Neural crest cell (in vitro differentiated cells): Measurements from ENCODE around the gene AZI2. TPM values are rescaled to one million over a fixed set of nuclear protein-coding genes. Genes with fewer than 3 reads are reported as not detected.

Experiments
- DNase-seq: peaks from one replicate; pipeline ENCODE4 v3.0.0; 2021; ENCODE audit warnings: low read depth, mixed read lengths, low spot score
- H3K27ac Mint-ChIP-seq: one replicate; pipeline ENCODE4 v1.8.0; 2021; ENCODE audit warnings: mild to moderate bottlenecking, mixed read lengths; ENCODE audit not compliant: unreplicated experiment
- H3K27me3 Mint-ChIP-seq: 2 replicates; pipeline ENCODE4 v1.8.0; 2021; ENCODE audit warnings: low read depth, mild to moderate bottlenecking, mixed read lengths
- H3K36me3 Mint-ChIP-seq: 2 replicates; pipeline ENCODE4 v1.8.0; 2021; ENCODE audit warnings: low read depth, mild to moderate bottlenecking, mixed read lengths
- H3K4me1 Mint-ChIP-seq: 2 replicates; pipeline ENCODE4 v1.8.0; 2021; ENCODE audit warnings: mixed read lengths
- H3K4me3 Mint-ChIP-seq: one replicate; pipeline ENCODE4 v1.8.0; 2021; ENCODE audit warnings: mild to moderate bottlenecking, mixed read lengths
- H3K9me3 Mint-ChIP-seq: 2 replicates; pipeline ENCODE4 v1.8.0; 2021; ENCODE audit warnings: mixed read lengths
- CTCF ChIP-seq: fragments of 200-600 bp; sonication (generic); conservative IDR thresholded peaks from 2 replicates; pipeline ENCODE4 v1.5.0; 2021; ENCODE audit warnings: antibody characterized with exemption, mild to moderate bottlenecking
- long read RNA-seq: library from polyadenylated mRNA; unstranded; transcript quantifications from one replicate; pipeline ENCODE4 v2.0.0, GENCODE V29; 2020
- total RNA-seq: library from RNA; stranded (reverse); gene quantifications from 2 replicates; pipeline ENCODE4 v1.2.1, GENCODE V29; 2021

Gene AZI2
- 61.0 and 65.4 TPM in 2 replicates for total RNA-seq
- long read RNA-seq, full-length matches to known transcripts = 84 of 88 reads
- long read RNA-seq, partial matches to known transcripts = 3 of 88 reads
- long read RNA-seq, other reads (novel, unspliced or antisense) = 1 of 88 reads

- H3K4me3 Mint-ChIP-seq = peak within 1 kb of the TSS; percentile 97
- DNase-seq = peak; percentile 88
- H3K27me3 Mint-ChIP-seq = no peaks in the 10 kb centered on the region
- peak within 1 kb of the TSS; percentile 99 for H3K27ac Mint-ChIP-seq
- peaks cover 47% of the 10 kb centered on the region for H3K4me1 Mint-ChIP-seq
- peak; percentile 41 for TF ChIP-seq CTCF
- peaks cover 4% of the 10 kb centered on the region for H3K9me3 Mint-ChIP-seq
- H3K36me3 Mint-ChIP-seq = peaks cover 17% of the 10 kb centered on the region
These were observed at the start of gene AZI2, which contains the start of gene ZCWPW2 for GRCh38 chr3:28348629-28349468. Gene AZI2, minus strand, starts transcription at chr3:28348824. Its CDS starts 8,207 bp downstream, at chr3:28340617. Gene ZCWPW2, plus strand, starts transcription at chr3:28348721. Its CDS starts 64,348 bp downstream, at chr3:28413069.

- no peak for TF ChIP-seq CTCF
- no peak overlapping the region for H3K4me3 Mint-ChIP-seq
- H3K27ac Mint-ChIP-seq = no peak overlapping the region
- H3K36me3 Mint-ChIP-seq = peaks cover 10% of the 10 kb centered on the region
- DNase-seq = no peak
- peaks cover 16% of the 10 kb centered on the region for H3K9me3 Mint-ChIP-seq
- H3K4me1 Mint-ChIP-seq = no peaks in the 10 kb centered on the region
- no peaks in the 10 kb centered on the region for H3K27me3 Mint-ChIP-seq
These were observed 40.4 kb upstream of the AZI2 start for GRCh38 chr3:28388978-28389377.

GRCh38 chr3:28386049-28386448, 37.4 kb upstream of the AZI2 start:
- TF ChIP-seq CTCF = no peak
- no peak for DNase-seq
- Mint-ChIP-seq H3K4me1 (no peaks in the 10 kb centered on the region), H3K27me3 (no peaks in the 10 kb centered on the region), H3K27ac (no peak overlapping the region), H3K4me3 (no peak overlapping the region), H3K9me3 (peaks cover 3% of the 10 kb centered on the region), H3K36me3 (peaks cover 2% of the 10 kb centered on the region)

- Mint-ChIP-seq H3K4me3 (no peak overlapping the region), H3K9me3 (peaks cover 9% of the 10 kb centered on the region), H3K27me3 (no peaks in the 10 kb centered on the region), H3K27ac (no peak overlapping the region), H3K4me1 (no peaks in the 10 kb centered on the region), H3K36me3 (peaks cover 5% of the 10 kb centered on the region)
- no peak for DNase-seq
- TF ChIP-seq CTCF = no peak
These were observed 27.8 kb upstream of the AZI2 start for GRCh38 chr3:28376424-28376823.

- Mint-ChIP-seq H3K27ac (peak overlapping the region; percentile 99), H3K27me3 (no peaks in the 10 kb centered on the region), H3K4me3 (peak overlapping the region; percentile 97), H3K4me1 (peaks cover 47% of the 10 kb centered on the region), H3K36me3 (peaks cover 21% of the 10 kb centered on the region), H3K9me3 (peaks cover 7% of the 10 kb centered on the region)
- DNase-seq = no peak
- TF ChIP-seq CTCF = no peak
These were observed 911 bp upstream of the AZI2 start for GRCh38 chr3:28349469-28350000.
